SJCRH30 (cell line): ENCODE measurements around the gene MMP28. TPM values are rescaled to one million over a fixed set of nuclear protein-coding genes. Genes with fewer than 3 reads are reported as not detected.

ENCODE experiments used
- DNase-seq, 2 experiments: peaks; one replicate each; pipeline ENCODE4 v3.0.0-alpha.2; 2015 to 2020
- H3K27ac ChIP-seq: fragments of 250-450 bp; sonication (Bioruptor Pico); 2 replicates; pipeline ENCODE4 v1.5.1; 2020; ENCODE audit warnings: mild to moderate bottlenecking, moderate library complexity
- H3K27me3 ChIP-seq: fragments of 250-450 bp; sonication (Bioruptor Pico); 2 replicates; pipeline ENCODE4 v1.5.1; 2020; ENCODE audit warnings: mild to moderate bottlenecking, moderate library complexity
- H3K36me3 ChIP-seq: fragments of 250-450 bp; sonication (Bioruptor Pico); 2 replicates; pipeline ENCODE4 v1.5.1; 2020; ENCODE audit warnings: mild to moderate bottlenecking, moderate library complexity
- H3K4me1 ChIP-seq: fragments of 250-450 bp; sonication (Bioruptor Pico); 2 replicates; pipeline ENCODE4 v1.5.1; 2020; ENCODE audit warnings: mild to moderate bottlenecking, moderate library complexity
- H3K4me3 ChIP-seq: fragments of 250-450 bp; sonication (Bioruptor Pico); 2 replicates; pipeline ENCODE4 v1.5.1; 2020; ENCODE audit warnings: mild to moderate bottlenecking, moderate library complexity
- H3K9me3 ChIP-seq: fragments of 250-450 bp; sonication (Bioruptor Pico); replicated peaks from 2 replicates; pipeline ENCODE4 v1.5.1; 2020; ENCODE audit warnings: mild to moderate bottlenecking, moderate library complexity
- total RNA-seq: library from RNA; depleted of rRNA; stranded (reverse); fragments of >200 nt; shearing (Covaris generic); gene quantifications from 2 replicates; pipeline ENCODE4 v1.2.3, GENCODE V29; 2014

The MMP28 gene
- total RNA-seq, 1 experiment from 2014 or later = not detected

DNA sequence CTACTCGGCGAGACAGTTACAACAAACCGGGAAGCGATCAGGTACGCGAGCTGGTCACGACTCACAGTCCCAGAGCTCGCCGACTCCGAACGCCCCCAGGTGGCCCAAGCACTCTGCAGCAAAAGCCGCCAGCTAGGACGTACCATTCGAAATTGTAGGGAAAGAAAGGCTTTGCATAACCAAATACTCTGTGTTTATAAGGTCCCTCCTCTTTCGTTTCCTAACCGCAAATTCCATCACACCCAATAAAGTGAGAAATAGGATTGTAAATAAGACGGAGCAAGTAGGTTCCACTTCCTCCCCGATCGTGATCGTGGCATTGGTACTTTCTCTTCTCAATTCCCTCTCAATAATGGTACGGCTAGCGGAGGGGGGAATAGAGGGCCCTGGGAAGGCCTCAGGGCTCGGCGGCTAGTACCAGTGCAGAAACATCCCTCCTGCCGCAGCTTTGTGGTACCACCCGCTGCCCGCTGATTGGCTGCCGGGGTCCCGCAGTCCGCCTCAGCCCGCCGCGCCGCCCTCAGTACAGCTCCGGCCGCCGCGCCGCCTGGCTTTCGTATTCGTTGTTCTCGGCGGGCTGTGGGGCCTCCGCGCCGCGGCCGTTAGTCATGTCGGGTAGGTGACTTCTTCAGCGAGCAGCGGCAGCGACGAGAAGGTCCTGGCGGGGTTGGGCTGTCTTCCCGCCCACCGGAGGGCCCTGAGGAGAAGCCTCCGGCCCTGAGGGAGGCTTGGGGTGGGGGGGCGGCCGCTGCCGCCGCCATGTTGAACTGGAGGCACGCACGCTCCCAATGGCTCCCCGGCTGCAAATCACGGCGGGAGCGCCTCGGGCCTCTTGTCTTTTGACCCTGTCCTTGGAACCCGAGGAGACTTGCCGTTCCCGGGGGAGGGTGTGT, 13.8 kb upstream of the MMP28 start, which contains the start of gene TAF15:
TAF15 (plus strand) TSS at position 523 of the 893 bp plus-strand sequence; CDS start at position 609, 86 bp downstream.
- Histone ChIP-seq H3K36me3 (peaks cover 22% of the 10 kb centered on the region), H3K27ac (peak within 1 kb of the TSS; percentile 94), H3K27me3 (no peaks in the 10 kb centered on the region), H3K4me3 (peak within 1 kb of the TSS; percentile 99), H3K9me3 (no peaks in the 10 kb centered on the region), H3K4me1 (peaks cover 8% of the 10 kb centered on the region; the same call in 1 of the 2 replicates)
- peak; percentile 99 for DNase-seq

DNA sequence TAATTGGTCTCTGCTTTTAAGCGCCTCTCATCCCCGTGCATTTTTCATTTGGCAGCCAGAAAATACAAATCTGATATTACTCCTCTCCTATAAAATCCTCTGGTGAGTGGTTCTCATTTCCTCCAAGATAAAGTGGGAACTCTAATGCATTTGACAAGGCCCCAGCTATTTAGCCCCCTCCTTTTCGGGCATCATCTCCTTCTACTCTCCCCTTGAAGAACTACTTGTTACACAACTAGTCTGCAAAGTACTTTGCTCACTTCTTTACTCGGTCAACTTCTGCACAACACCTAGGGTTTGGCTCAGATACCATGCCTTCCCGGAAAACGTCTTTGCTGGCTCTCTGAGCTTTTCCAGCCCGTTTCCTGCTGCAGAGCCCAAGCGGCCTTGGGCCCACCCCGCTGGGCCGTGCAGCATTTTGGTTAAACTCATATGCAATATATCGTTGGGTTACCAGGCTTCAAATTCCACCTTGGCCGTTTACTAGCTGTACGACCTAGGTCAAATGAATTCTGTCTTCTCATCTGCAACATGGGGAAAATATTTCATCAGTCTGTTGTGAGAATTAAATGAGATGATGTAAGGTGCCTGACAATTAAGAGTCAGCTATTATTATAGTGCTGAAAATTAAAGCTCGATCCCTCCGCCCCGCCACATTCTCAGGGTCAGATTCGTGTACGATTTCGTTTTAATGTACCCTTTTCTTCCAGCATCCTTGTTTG, 13.0 kb upstream of the MMP28 start:
- DNase-seq = no peak
- Histone ChIP-seq H3K4me1 (peaks cover 8% of the 10 kb centered on the region; the same call in 1 of the 2 replicates), H3K36me3 (peaks cover 17% of the 10 kb centered on the region), H3K4me3 (peak overlapping the region; percentile 99), H3K27ac (peak overlapping the region; percentile 94), H3K27me3 (no peaks in the 10 kb centered on the region), H3K9me3 (no peaks in the 10 kb centered on the region)

DNA sequence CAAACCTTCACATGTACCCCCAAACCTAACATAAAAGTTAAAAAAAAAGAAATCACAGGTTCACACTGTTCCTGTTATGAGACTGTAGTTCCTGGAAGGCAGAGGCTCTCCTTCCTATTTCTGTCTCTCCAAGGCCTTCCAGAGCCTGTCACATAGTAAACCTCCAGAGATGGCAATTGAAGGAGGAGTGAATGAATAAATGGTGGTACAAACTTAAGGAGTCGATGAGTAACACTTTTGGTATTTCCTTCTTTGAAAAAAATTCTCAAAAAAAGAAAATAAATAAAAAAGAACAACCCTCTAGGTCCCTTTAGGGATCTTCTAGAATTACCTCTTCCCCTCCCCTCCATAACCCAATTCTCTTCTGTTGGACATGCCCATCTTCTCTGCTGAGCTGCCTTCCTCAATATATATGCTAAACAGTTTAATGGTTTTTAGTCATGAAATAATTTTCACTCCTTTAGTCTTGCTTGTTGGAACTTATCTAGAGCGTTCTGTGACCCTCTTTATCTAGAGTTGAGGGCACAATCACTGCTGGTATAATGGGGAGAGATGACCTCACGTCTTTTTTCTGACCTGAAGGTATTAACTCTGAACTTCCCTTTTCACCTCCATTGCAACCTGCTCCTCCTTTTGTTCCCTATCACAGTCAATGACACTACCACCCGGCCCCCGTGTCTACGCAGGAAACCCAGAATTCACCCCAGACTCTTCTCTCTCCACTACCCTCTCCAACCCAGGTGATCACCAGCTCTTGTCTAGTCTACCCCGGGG, 12.1 kb upstream of the MMP28 start:
- no peak for DNase-seq
- H3K4me3 ChIP-seq = no peak overlapping the region
- no peaks in the 10 kb centered on the region for H3K9me3 ChIP-seq
- H3K4me1 ChIP-seq = peaks cover 8% of the 10 kb centered on the region; the same call in 1 of the 2 replicates
- no peaks in the 10 kb centered on the region for H3K27me3 ChIP-seq
- H3K36me3 ChIP-seq = peaks cover 14% of the 10 kb centered on the region
- H3K27ac ChIP-seq = no peak overlapping the region

DNA sequence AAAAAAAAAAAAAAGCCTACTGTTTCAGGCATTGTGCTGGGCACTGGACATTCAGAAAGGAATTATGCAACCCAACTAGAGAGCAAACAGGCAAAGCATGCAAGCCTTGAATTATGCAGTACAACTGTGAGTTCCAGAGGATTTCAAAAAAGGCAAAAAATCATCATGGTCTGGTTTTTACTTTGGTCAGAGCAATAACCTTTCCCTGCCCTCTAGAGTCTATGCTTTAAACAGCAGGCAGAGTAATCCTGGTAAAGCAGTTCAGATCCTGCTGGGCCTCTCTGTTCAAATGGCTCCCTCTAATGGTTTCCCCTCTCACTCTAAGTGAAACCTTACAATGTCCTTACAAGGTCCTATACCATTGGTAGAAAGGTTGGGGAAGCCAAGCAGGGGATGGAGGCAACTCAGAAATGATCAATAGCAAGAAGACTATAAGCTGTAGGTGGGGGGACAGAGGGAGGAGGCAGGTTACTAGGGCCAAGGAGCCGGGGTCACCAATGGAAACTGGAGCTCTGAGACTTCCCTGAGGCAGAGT, 9.3 kb upstream of the MMP28 start:
- DNase-seq = peak; percentile 57 to 84
- Histone ChIP-seq H3K27me3 (peaks cover 18% of the 10 kb centered on the region; the same call in 1 of the 2 replicates), H3K27ac (no peak overlapping the region), H3K4me3 (no peak overlapping the region), H3K36me3 (no peaks in the 10 kb centered on the region), H3K9me3 (no peaks in the 10 kb centered on the region), H3K4me1 (no peaks in the 10 kb centered on the region)

DNA sequence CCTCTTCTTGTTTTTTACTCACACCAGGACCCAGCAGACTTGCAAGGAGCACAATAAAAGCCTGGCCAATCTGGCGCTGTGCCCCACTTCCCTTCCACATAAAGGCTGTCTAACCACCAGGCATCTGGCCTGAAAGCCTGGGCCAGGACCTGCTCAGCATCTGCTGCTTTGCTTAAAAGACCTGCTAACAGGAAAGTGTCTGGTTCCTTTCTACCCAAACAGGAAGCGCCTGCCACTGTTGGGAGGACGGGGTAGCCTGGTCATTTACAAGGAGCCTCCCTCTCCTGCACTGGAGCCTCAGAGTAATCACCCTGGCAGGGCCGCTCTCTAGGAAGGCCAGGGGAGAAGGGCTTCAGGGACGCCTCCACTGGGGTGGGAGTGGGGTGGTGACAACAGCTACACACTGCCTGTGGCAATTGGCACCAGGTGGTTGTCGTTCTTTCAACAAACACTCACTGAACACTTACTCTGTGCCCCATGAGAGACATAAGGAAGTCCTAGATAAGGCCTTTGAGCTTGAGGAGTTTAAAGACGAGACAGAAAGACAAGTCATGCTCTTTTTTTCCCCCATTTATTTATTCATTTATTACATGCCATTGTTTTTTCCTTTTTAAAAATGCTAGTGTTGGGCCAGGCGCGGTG, 6.3 kb upstream of the MMP28 start:
- Histone ChIP-seq H3K36me3 (no peaks in the 10 kb centered on the region), H3K4me3 (no peak overlapping the region), H3K4me1 (no peaks in the 10 kb centered on the region), H3K27ac (no peak overlapping the region), H3K9me3 (no peaks in the 10 kb centered on the region), H3K27me3 (peaks cover 31% of the 10 kb centered on the region)
- DNase-seq = no peak

DNA sequence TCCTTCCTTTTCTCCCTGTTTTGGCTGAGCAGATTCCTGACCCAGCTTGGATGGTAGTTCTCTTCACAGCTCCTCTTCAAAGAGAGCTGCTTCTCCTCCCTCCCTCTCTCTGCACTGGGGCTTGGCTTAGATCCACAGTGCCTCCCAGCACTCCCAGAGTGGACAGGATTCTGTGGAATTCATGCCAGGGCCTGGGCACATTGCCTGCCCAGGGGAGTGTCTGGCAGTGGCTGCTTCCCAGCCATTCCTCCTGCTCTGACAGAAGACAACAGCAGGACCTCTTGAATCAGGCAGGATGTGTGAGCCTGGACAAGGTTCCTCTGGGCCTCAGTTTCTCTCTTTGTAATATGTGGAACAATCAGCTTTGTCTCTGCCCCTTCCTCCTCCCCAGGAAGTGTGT, 4.5 kb upstream of the MMP28 start:
- Histone ChIP-seq H3K36me3 (no peaks in the 10 kb centered on the region), H3K27ac (no peak overlapping the region)

DNA sequence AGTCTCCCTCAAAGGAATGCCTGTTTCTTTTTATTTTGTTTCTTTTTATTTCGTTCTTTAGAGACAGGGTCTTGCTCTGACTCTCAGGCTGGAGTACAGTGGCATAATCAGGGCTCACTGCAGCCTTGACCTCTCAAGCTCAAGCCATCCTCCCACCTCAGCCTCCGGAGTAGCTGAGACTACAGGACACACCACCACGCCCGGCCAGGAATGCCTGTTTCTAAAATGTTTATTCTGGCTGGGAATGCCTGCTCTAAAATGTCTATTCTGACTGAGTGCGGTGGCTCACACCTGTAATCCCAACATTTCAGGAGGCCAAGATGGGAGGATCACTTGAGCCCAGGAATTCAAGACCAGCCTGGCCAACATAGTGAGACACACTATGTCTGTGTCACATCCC, 2.5 kb upstream of the MMP28 start:
- Histone ChIP-seq H3K36me3 (no peaks in the 10 kb centered on the region), H3K27ac (no peak overlapping the region), H3K9me3 (no peaks in the 10 kb centered on the region), H3K27me3 (peaks cover 58% of the 10 kb centered on the region), H3K4me3 (no peak overlapping the region), H3K4me1 (no peaks in the 10 kb centered on the region)
- DNase-seq = no peak

More for the DNA sequence above, 4.5 kb upstream of the MMP28 start:
- no peaks in the 10 kb centered on the region for H3K4me1 ChIP-seq
- H3K27me3 ChIP-seq = peaks cover 43% of the 10 kb centered on the region
- no peak overlapping the region for H3K4me3 ChIP-seq
- no peak for DNase-seq
- no peaks in the 10 kb centered on the region for H3K9me3 ChIP-seq

DNA sequence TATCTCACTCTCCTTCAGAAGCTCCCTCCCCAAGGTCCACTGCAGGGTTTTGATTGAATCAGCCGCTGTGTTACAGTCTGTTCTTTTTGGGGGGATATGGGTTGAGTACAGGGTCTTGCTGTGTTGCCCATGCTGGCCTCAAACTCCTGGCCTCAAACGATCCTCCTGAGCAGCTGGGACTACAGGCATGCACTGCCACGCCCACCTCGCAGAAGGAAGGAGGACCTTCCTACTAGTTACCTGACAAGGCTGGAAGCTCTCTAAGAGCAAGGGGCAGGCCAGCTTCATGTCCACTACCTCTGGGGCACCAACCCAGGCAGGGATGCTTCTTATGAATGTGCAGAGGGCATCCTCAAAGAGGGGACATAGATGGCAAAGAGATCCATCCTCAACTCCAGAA, 1.9 kb upstream of the MMP28 start:
- Histone ChIP-seq H3K4me1 (no peaks in the 10 kb centered on the region), H3K27me3 (peaks cover 62% of the 10 kb centered on the region), H3K36me3 (no peaks in the 10 kb centered on the region), H3K9me3 (no peaks in the 10 kb centered on the region), H3K27ac (no peak overlapping the region), H3K4me3 (no peak overlapping the region)
- DNase-seq = no peak

DNA sequence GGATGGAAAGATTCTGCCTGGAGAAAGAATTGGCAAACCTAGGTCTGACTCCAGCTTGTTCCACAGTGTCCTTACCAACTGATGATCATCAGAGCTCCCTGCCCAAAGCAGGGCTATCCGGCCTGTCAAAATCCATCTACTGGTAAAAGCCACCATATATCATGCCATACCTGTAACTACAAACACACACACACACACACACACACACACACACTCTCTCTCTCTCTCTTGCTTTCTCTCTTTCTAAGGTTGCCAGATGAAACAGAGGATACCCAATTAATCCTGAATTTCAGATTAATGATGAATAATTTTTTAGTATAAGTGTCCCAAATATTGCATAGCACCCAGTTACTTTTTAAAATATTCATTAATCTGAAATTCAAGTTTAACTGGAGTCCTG, 1.5 kb upstream of the MMP28 start:
- Histone ChIP-seq H3K4me1 (no peaks in the 10 kb centered on the region), H3K4me3 (no peak overlapping the region), H3K27me3 (peaks cover 62% of the 10 kb centered on the region)

DNA sequence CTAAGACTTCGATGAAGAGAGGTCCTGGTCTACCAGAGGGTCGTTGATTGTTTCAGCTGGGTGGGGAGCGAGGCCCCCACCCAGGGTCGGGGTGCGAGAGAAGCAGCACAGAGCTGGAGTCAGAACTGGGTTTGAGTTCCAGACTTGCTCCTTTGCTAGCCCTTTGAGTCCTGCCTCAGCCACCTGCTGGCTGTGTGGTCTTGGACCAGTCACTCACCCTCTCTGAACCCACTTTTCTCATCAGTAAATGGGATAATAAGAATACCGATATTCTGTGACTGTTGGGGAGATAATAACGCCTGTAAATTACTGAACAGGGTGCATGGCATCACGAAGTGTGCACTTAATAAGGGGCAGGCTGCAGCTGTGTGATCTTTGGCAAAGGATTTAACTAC, 427 bp upstream of the MMP28 start:
- no peaks in the 10 kb centered on the region for H3K9me3 ChIP-seq
- H3K27me3 ChIP-seq = peaks cover 56% of the 10 kb centered on the region
- H3K4me1 ChIP-seq = no peaks in the 10 kb centered on the region
- no peak for DNase-seq
- H3K27ac ChIP-seq = no peak overlapping the region
- no peaks in the 10 kb centered on the region for H3K36me3 ChIP-seq
- peak overlapping the region; percentile 44; the same call in 1 of the 2 replicates for H3K4me3 ChIP-seq

More for the DNA sequence above, 1.5 kb upstream of the MMP28 start:
- Histone ChIP-seq H3K27ac (no peak overlapping the region), H3K9me3 (no peaks in the 10 kb centered on the region), H3K36me3 (no peaks in the 10 kb centered on the region)
- DNase-seq = no peak

DNA sequence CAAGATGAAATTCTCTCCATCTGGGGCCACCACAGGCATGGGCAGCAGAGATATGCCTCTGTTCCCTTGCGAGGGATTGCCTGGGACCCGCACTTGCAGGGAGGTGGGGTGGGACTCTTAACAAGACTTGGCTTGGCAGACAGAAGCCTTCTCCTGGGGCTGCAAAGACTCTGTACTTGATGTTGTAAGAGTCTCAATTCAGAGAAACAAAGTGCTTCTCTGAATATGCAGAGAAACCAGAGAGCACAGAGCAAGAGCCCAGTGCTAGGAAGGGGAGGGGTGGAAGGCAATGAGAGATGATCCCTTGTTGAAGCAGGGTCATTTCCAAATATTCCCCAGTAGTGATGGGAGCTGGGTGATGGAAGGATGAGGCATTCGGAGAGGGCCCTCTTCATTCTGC, 2.2 kb downstream of the MMP28 start:
- H3K27me3 ChIP-seq = peaks cover 43% of the 10 kb centered on the region
- H3K4me1 ChIP-seq = no peaks in the 10 kb centered on the region
- H3K36me3 ChIP-seq = no peaks in the 10 kb centered on the region
- H3K4me3 ChIP-seq = no peak overlapping the region
- DNase-seq = no peak
- no peaks in the 10 kb centered on the region for H3K9me3 ChIP-seq
- no peak overlapping the region for H3K27ac ChIP-seq

DNA sequence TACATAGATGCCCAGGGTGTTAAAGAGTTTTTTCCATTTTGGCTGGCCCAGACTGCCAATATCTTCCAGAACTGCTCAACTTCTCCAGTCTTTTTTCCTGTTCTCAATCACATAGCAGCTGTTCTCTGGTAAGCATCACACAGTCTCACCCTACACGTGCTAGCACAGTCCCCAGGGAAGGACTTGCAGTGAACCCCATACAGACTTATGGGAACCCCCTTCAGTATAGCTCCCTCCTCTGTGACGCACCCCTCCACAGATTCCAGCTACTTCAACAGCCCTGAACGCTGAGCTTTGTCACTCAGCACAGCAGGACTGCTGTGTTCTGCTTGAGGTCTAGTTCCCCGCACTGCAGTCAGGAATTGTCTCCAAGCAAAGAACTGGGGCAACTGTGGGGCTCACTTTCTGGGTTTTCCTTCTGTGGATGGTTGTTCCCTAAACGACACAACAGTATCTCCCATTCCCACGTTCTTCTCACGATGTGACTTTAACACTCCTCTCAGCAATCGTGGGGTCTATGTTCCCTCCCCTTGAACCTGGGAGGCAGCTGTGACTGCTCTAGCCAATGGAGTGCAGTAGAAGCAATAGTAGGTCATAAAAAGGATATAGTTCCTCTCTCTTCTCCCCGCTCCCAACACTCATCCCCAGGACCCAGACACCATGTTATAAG, 3.6 kb downstream of the MMP28 start:
- Histone ChIP-seq H3K36me3 (no peaks in the 10 kb centered on the region), H3K4me1 (no peaks in the 10 kb centered on the region), H3K4me3 (no peak overlapping the region), H3K27ac (no peak overlapping the region), H3K9me3 (no peaks in the 10 kb centered on the region), H3K27me3 (peaks cover 32% of the 10 kb centered on the region)
- DNase-seq = no peak

DNA sequence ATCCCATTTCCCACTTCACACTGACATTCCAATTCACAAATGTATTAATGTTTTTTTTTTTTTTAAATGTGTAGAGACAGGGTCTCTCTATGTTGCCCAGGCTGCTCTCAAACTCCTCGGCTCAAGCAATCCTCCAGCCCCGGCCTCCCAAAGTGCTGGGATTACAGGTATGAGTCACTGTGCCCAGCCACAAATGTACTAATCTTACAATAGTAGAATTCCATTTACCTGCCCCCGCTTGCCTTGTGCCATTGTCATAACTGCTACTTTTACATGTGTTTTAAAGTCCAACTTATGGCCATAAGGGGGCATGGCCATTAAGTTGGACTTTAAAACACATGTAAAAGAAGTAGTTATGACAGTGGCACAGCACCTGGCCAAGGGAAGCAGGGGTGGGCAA, 4.6 kb downstream of the MMP28 start:
- no peak for DNase-seq
- no peaks in the 10 kb centered on the region for H3K36me3 ChIP-seq
- peaks cover 24% of the 10 kb centered on the region for H3K27me3 ChIP-seq

More for the DNA sequence above, 4.6 kb downstream of the MMP28 start:
- Histone ChIP-seq H3K4me1 (no peaks in the 10 kb centered on the region), H3K9me3 (no peaks in the 10 kb centered on the region), H3K27ac (no peak overlapping the region), H3K4me3 (no peak overlapping the region)
